ENCODE results near the gene SRGN.

GRCh38 chr10:69146759-69147158 is 58.9 kb downstream of the SRGN start:
- TF ChIP-seq CTCF (IDR thresholded peaks at IDR 0.05): no peak
- no peak for TF ChIP-seq EP300 (IDR thresholded peaks at IDR 0.05)
- no peak for TF ChIP-seq POLR2A (IDR thresholded peaks at IDR 0.05)

All from tibial nerve (tissue), 4 donors.